HG02763 (cell line): ENCODE results near the gene CD4.

ENCODE experiments used
- ATAC-seq: cut with Tn5 transposase; IDR thresholded peaks from one replicate; pipeline ENCODE4 v1.9.1; 2021; ENCODE audit warnings: mild to moderate bottlenecking, moderate library complexity; ENCODE audit not compliant: unreplicated experiment

CD4 gene

GRCh38 chr12:6777386-6777785 is 11.9 kb upstream of the CD4 start:
- ATAC-seq = no peak

DNA sequence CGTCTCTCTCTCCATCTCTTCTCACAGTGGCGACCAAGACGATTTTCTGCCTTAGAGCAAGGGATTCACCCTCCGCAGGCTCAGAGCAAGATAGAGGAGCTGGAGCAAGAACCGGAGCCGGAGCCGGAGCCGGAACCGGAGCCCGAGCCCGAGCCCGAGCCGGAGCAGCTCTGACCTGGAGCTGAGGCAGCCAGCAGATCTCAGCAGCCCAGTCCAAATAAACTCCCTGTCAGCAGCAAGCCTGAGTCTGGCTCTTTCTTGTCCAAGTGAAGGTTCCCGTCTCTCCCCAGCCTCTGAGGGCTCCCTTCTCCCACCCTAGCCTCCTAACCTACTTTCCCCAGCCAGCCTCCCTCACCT is 11.1 kb upstream of the CD4 start:
- no peak for ATAC-seq

DNA sequence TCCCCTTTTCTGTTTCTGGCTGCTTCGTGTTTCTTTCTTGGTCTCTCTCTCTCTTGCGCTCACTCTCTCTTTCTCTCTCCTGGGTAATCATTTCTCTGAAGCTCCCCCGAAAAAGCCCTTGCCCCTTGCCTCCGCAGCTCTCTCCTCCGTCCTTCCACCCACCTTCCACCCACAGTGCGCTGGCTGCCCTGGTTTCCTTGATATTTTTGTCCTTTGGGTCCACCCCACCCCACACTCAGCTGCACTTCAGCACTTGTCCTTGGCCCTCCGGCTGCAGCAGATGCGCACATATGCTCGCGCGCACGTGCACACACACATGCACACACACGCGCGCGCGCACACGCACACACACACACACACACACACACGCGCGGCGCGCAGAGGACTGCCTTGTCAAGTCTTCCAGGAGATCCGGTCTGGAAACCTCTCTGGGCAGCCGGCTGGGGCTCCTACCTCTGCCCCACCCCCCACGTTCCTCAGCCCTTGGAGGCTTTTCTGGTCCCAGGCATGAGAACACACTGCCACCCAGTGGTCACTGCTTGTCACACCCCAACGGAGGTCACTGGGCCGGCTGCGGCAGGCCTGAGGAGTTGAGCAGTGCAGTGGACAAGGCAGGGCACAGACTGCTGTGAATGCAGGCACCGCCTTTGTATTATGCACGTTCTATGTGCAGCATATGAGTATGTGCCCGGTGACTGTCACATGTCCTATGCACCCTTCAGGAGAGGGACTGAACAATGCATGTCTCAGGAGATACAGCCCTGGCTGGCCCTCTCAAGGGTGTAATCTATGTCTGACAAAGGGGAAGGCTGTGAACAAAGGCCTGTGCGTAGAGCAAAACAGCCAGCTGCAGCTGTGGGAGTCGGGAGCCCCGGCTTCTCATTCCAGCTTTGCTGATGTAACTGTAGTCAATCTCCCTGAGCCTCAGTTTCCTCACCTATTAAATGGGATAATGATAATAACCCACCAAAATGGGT is 10.5 kb upstream of the CD4 start:
- peak; percentile 76 for ATAC-seq

- ATAC-seq = no peak
These were observed 9.5 kb upstream of the CD4 start for GRCh38 chr12:6779708-6780432.

DNA sequence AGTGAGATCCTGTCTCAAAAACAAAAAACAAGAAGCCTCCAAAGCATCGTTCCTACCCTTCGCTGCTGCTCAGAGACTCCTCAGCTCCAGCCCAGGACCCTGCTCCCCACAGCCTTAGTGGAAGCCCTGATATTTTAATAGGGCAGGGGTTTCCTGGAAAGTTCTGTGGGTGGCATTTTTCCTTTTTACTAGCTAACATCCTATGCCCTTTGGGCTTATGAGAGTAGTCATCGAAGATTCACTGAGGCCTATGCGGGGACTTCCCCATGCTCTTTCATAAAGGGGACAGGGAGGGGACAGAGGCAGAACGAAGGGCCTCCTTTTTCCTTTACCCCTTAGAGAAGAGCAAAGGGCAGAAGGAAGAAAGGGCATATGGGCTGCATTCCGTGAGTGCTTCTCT is 8.8 kb upstream of the CD4 start:
- no peak for ATAC-seq

GRCh38 chr12:6782119-6782518 is 7.2 kb upstream of the CD4 start:
- ATAC-seq = no peak

GRCh38 chr12:6782850-6783566 is 6.3 kb upstream of the CD4 start:
- ATAC-seq = no peak

DNA sequence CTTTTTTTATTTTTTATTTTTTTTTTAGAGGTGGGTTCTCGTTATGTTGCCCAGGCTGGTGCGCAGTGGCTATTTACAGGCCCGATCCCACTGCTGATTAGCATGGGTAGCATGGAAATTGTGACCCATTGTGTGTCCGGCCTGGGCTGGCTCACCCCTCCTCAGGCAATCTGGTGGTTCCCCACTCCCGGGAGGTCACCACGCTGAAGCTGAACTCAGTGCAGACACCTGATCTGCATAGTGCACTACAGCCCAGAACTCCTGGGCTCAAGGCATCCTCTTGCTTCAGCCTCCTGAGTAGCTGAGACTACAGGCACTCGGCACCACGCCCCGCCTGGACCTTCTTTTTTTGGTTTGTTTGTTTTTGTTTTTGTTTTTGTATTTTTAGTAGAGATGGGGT is 5.5 kb upstream of the CD4 start:
- no peak for ATAC-seq

DNA sequence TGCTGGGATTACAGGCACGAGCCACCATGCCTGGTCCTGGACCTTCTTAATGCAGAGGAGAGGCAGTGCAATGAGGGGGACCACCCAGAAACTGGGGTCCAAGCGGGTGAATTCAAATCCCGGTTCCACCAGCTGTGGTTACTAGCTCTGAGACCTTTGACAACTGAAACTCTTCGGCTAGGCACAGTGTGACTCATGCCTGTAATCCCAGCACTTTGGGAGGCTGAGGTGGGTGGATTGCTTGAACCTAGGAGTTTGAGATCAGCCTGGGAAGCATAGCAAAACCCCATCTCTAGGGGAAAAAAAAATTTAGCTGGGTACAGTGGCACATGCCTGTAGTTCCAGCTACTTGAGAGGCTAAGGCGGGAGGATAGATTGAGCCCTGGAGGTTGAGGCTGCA is 5.0 kb upstream of the CD4 start:
- ATAC-seq = no peak

GRCh38 chr12:6784761-6785160 is 4.6 kb upstream of the CD4 start:
- ATAC-seq = no peak

- no peak for ATAC-seq
These were observed 2.8 kb upstream of the CD4 start for GRCh38 chr12:6786416-6787094.

DNA sequence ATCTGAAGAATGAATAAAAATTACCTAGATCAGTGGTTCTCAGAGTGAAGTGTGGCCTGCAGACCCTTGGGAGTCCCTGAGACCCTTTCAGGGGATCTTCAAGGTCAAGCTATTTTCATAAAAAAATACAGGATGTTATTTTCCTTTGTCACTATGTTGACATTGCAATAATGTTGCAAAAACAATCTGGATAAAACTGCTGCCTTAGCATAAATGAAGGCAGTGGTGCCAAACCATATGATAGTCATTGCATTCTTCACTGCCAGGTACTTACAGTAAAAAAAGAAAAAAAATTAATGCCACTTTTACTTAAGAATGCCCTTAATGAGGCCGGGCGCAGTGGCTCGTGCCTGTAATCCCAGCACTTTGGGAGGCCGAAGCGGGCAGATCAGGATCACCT is 2.0 kb upstream of the CD4 start:
- no peak for ATAC-seq

GRCh38 chr12:6790496-6791150 is 1.3 kb downstream of the CD4 start:
- ATAC-seq = no peak

DNA sequence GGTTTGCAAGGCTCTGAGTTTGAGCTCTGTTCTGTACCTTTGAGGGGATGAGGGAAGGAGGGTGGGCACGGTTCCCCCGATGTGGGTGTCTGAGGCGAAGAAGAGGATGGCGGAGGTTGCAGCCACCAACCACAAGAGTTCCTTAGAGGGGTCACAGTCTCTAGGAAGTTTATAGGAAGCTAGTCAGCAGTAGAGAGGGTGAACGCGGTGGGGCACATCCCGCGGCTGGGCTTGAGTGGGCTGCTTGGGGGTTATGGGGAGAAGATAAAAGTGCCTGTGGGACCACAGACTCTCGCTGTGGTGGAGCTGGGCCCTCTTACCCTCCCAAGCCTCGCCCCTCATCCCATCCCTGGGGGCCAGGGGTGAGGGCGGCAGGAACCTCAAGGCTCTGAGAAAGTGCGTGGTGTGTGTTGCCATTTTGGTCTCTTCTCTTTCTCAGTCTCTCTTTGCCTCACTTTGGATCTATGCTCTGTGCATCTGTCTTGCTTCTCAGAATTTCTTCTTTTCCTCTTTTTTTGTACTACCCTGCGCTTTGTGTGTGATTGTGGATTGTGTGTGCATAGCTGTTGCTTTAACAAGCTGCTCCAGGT is 2.7 kb downstream of the CD4 start:
- ATAC-seq = no peak

GRCh38 chr12:6792522-6793201 is 3.3 kb downstream of the CD4 start:
- ATAC-seq = no peak

- ATAC-seq = no peak
These were observed 5.8 kb downstream of the CD4 start for GRCh38 chr12:6795088-6795487.

GRCh38 chr12:6796576-6796975 is 7.2 kb downstream of the CD4 start:
- ATAC-seq = no peak

DNA sequence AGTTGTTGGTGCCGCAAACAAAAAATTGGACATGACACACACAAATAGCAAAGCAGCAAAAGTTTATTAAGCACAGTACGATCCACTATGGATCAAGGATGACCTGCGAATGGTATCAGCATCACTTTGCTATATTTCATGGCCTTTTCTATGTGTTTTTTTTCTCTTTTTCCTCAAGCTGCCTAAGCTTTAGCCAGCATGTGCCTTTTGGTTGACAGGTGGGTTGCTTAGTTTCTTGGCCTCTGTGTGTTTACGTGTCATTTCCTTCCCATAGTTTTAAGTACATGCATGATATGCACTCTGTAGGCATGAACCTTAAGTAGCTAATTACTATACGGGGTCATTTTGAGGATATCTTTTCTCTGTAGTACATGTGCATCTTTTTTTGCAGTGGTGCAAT is 9.8 kb downstream of the CD4 start:
- ATAC-seq = no peak

- ATAC-seq = no peak
These were observed 17.8 kb downstream of the CD4 start for GRCh38 chr12:6807170-6807569.

DNA sequence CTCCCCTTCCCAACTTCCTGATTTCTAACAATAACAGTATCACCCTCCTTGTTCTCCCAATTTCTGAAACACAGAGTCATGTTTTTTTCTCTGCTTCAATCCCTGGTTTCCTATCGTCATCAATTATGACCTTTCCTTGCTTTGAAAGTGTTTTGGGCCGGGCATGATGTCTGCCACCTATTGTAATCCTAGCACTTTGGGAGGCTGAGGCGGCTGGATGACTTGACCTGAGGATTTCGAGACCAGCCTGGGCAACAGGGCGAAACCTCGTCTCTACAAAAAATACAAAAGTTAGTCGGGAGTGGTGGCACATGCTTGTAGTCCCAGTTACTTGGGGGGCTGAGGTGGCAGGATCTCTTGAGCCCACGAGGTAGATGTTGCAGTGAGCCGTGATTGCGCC is 19.7 kb downstream of the CD4 start:
- ATAC-seq = no peak
